Urothelium cell line (cell line): ENCODE data around the gene SCFD2.

Experiments used
- DNase-seq: peaks from one replicate; pipeline ENCODE4 v3.0.0; 2011; ENCODE audit warnings: low spot score, mixed read lengths
- FAIRE-seq: peaks from 2 replicates; lab custom pipeline; 2011; peaks lifted over from hg19 to GRCh38; lab: Jason Lieb, UNC

The SCFD2 gene

DNA sequence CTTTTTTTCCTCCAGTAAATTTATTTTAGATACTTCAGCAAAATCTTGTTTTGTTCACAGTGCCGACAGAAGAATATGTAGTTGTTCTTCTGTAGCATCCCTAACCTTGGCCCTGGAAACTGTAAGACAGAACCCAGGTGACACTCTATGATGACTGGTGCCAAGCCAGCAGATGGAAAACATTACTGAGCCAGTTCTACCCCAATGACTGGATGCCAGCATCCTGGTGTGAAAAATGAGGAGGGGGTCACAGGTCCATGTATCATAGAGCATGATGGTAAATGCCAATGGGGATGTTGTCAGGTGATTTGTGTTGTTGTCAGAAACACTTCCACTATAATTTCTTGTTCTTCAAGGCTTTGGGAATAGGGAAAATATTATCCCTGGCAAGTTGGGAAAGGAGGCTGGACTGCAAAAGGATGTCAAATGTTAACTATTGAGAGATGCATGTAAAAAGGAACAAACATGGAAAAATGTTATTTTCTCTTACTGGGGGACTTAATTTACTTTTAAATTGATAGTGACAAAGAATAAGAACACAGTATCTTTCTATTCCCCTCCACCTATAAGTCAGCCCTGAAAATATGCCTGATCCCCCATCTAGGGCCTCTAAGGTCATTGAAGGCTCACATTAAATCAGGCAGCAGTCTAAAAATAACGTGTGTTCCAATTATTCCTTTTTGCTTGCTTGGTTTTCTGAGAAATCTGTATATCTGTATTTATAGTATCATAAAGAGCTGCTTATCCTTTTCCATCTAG, 343.9 kb downstream of the SCFD2 start:
- DNase-seq (no peak), FAIRE-seq (no peak)

- DNase-seq: peak; percentile 61
- FAIRE-seq: no peak
Observed at GRCh38 chr4:53019485-53020382, 346.1 kb downstream of the SCFD2 start.

DNA sequence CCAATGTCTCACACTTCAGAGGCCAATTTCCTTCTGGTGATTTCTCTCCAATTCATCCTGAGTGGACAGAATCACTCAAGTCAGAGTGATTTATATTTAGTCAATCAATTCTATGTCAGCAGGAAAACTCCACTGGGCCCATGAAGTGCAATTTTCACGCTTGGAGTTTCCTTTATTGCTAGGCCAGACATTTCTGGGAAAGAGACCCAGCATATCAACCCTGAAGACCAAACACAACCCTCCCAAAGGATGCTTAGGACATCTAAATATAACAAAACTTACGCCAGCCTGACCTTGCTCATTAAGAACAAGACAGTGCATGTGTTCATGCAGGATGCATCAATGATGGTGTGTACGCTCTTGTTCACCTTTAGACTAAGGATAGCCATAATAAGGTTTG, 347.4 kb downstream of the SCFD2 start:
- DNase-seq (no peak), FAIRE-seq (peak; percentile 50)

GRCh38 chr4:53016099-53016820, 349.6 kb downstream of the SCFD2 start:
- FAIRE-seq (no peak), DNase-seq (no peak)

GRCh38 chr4:53015681-53016080, 350.2 kb downstream of the SCFD2 start:
- no peak for FAIRE-seq
- no peak for DNase-seq

- FAIRE-seq: no peak
- no peak for DNase-seq
Observed at GRCh38 chr4:53014881-53015280, 351.0 kb downstream of the SCFD2 start.

DNA sequence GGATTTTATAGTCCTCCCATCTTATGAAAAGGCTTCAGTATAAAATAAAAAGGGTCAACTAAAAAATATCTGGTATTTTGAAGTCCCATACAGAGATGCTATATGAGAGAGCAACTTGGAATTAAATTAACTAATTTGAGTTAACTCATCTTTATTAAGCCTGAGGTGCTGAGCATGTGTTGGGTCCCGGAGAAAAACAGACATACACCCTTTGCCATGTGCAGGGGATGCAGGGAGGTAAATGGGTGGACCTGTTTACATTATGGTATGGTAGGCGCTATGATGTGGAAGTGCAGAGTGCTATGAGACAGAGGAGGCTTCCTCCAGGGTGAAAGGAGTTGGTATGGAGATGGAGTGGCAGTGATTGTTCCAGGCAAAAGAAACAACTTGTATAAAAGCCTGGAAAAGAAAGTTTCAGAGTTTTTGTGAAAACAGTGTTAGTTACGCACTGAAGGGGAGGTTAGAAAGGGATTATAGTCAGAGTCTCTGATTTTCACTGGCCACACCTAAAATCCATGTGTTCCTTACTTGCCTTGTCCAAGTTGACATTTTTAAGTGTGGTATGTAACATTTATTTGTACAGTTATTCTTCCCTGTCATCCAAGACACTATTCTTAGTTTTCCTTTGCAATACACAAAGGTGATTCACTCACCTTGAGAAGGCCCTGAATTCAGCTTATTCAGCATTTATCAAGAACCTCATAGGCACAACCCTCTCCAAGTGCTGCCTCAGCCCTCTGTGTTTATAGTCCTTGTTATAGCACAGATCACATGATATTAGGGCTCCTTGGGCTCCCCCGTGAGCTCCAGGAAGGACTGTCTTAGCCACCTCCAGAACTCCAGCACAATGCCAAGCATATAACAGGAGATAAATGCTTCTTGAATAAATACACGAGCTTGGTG, 351.7 kb downstream of the SCFD2 start:
- DNase-seq (no peak), FAIRE-seq (no peak)

GRCh38 chr4:53012738-53013137, 353.1 kb downstream of the SCFD2 start:
- no peak for FAIRE-seq
- no peak for DNase-seq

- no peak for FAIRE-seq
- no peak for DNase-seq
Observed at GRCh38 chr4:53011259-53011905, 354.5 kb downstream of the SCFD2 start.

GRCh38 chr4:53010318-53010717, 355.5 kb downstream of the SCFD2 start:
- FAIRE-seq: no peak
- no peak for DNase-seq

- FAIRE-seq (no peak), DNase-seq (no peak)
Observed at GRCh38 chr4:53009824-53010223, 356.0 kb downstream of the SCFD2 start.

GRCh38 chr4:53007024-53007423, 358.8 kb downstream of the SCFD2 start:
- FAIRE-seq: no peak
- DNase-seq: no peak

DNA sequence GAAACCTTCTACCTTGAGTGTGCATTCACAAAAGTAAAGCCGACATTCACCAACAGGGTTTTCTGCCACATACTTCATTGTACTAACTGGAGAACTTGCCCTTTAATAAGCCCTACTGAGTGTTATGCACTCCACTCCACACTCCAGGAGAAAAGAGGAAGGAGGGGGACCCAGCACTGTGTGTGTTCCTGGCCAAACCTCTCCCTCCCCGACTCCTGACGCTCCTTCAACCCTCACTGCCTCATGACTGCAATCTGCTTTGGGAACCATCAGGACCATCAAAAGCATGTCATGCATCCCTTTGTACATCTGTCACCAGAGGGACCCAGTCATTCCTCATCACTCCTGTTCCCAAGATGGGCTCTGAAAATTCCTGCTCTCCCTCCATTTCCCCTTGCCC, 360.1 kb downstream of the SCFD2 start:
- FAIRE-seq: no peak
- no peak for DNase-seq

- DNase-seq: no peak
- FAIRE-seq: no peak
Observed at GRCh38 chr4:53005149-53005546, 360.7 kb downstream of the SCFD2 start.

- no peak for FAIRE-seq
Observed at GRCh38 chr4:53004497-53005148, 361.2 kb downstream of the SCFD2 start.

GRCh38 chr4:53003959-53004358, 361.9 kb downstream of the SCFD2 start:
- DNase-seq (no peak), FAIRE-seq (no peak)

More at GRCh38 chr4:53004497-53005148, 361.2 kb downstream of the SCFD2 start:
- no peak for DNase-seq

GRCh38 chr4:53000560-53000959, 365.3 kb downstream of the SCFD2 start:
- DNase-seq (no peak), FAIRE-seq (no peak)

- DNase-seq: no peak
- FAIRE-seq: no peak
Observed at GRCh38 chr4:52999626-53000025, 366.2 kb downstream of the SCFD2 start.

- FAIRE-seq (no peak), DNase-seq (no peak)
Observed at GRCh38 chr4:52998413-52998812, 367.4 kb downstream of the SCFD2 start.

GRCh38 chr4:52997132-52997416, 368.8 kb downstream of the SCFD2 start:
- no peak for FAIRE-seq
- DNase-seq: no peak
